Cardiac fibroblast (primary cell): ENCODE data around the gene PSMB7.

ENCODE experiments used
- DNase-seq, 2 donors: peaks; one replicate each; pipeline versions ENCODE4 v3.0.0 to v3.0.0-alpha.2; 2010; ENCODE audit warnings: low read depth in 2 of 2
- H3K4me3 ChIP-seq, 2 donors: replicated peaks in 1 of 2; 1 replicate in 1 of 2; 2 replicates in 1 of 2; pipeline ENCODE4 v1.5.1; 2011; ENCODE audit warnings: low read depth in 2 of 2, low read length in 2 of 2, mild to moderate bottlenecking in 2 of 2, moderate library complexity in 1 of 2
- TF ChIP-seq, protein P1 (sequence below): IDR thresholded peaks from one replicate; pipeline ENCODE4 v1.5.1; 2011; ENCODE audit warnings: low read depth, mild to moderate bottlenecking, low read length, inconsistent platforms

Gene PSMB7

GRCh38 chr9:124328285-124328684, 87.0 kb downstream of the PSMB7 start:
- no peak for DNase-seq
- no peak overlapping the region for H3K4me3 ChIP-seq
- TF ChIP-seq, protein P1, sequence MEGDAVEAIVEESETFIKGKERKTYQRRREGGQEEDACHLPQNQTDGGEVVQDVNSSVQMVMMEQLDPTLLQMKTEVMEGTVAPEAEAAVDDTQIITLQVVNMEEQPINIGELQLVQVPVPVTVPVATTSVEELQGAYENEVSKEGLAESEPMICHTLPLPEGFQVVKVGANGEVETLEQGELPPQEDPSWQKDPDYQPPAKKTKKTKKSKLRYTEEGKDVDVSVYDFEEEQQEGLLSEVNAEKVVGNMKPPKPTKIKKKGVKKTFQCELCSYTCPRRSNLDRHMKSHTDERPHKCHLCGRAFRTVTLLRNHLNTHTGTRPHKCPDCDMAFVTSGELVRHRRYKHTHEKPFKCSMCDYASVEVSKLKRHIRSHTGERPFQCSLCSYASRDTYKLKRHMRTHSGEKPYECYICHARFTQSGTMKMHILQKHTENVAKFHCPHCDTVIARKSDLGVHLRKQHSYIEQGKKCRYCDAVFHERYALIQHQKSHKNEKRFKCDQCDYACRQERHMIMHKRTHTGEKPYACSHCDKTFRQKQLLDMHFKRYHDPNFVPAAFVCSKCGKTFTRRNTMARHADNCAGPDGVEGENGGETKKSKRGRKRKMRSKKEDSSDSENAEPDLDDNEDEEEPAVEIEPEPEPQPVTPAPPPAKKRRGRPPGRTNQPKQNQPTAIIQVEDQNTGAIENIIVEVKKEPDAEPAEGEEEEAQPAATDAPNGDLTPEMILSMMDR: no peak

DNA sequence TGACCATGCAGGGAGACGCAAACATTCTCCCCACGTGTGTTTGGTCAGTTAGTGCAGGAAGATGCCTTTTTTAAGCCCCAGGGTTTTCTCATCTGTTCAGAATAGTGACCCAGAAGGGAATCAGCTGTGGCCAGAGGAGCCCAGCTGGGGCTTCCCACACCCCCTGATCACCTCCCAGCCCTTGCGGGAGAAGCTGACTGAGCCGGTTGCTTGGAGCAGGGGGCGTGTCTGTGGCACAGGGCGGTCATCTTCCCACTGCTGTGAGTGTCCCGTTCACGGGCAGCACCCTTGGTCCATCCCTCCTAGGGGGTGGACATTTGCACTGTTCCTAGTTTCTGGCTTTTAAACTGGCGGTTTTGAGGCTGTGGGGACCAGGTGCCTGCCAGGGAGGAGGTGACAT, 87.8 kb downstream of the PSMB7 start:
- no peak for DNase-seq
- TF ChIP-seq, protein P1: no peak
- no peak overlapping the region for H3K4me3 ChIP-seq

DNA sequence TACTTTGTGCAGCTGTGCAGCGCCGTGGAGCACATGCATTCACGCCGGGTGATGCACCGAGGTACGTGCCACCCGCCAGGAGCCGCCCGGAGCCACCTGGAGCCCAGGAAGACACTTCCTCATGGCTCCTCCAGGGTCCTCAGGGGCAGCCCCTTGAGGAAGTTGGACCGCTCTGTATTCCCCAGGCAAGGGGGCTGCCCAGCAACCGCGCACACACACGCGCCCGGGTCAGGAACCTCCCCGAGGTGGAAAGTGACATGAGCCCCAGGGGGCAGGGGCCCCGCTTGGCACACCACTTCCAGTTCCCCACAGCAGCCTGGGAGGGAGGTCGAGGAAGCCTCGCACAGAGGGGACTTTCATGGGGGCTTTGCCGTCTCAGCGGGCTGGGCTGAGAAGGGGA, 88.9 kb downstream of the PSMB7 start:
- DNase-seq: no peak
- TF ChIP-seq, protein P1: no peak
- no peak overlapping the region for H3K4me3 ChIP-seq

DNA sequence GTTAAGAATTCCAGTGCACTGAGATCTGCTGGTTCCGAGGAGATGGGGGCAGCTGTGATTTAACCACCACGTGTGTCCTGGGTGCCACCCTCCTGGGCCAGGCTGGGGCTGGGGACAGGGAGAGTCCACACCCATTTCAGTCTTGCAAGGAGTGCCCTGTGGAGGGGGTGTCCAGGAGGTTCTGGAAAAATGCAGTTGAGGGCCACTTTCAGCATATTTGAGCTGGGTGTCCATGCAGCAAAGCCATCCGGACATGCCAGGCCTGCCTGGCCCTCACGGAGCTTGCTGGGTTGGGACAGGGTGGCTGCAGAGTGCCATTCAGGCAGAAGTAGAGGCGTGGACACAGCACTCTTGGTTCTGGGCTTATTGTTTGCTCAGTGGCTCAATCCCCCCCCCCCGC, 89.4 kb downstream of the PSMB7 start:
- H3K4me3 ChIP-seq: no peak overlapping the region
- no peak for DNase-seq
- TF ChIP-seq, protein P1: no peak

DNA sequence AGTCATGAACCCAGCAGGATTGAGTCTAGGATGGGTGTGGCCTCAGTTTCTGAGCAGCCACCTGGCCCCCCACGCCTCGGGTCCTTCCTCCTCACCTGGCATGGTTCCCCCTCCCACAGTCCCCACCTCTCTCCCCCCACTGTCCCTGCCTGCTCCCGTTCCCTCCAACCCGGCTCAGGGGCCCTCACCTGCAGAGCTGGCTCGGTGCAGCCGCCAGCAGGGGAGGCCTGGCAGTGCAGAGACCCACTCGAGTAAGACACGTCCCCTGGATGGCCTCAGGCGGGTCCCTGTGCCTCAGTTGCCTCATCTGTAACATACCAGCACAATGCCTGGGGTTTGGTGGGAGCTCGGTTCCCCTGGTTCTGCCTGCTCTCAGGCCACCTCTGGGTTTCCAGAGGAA, 91.3 kb downstream of the PSMB7 start:
- TF ChIP-seq, protein P1: no peak
- no peak overlapping the region for H3K4me3 ChIP-seq
- DNase-seq: no peak

DNA sequence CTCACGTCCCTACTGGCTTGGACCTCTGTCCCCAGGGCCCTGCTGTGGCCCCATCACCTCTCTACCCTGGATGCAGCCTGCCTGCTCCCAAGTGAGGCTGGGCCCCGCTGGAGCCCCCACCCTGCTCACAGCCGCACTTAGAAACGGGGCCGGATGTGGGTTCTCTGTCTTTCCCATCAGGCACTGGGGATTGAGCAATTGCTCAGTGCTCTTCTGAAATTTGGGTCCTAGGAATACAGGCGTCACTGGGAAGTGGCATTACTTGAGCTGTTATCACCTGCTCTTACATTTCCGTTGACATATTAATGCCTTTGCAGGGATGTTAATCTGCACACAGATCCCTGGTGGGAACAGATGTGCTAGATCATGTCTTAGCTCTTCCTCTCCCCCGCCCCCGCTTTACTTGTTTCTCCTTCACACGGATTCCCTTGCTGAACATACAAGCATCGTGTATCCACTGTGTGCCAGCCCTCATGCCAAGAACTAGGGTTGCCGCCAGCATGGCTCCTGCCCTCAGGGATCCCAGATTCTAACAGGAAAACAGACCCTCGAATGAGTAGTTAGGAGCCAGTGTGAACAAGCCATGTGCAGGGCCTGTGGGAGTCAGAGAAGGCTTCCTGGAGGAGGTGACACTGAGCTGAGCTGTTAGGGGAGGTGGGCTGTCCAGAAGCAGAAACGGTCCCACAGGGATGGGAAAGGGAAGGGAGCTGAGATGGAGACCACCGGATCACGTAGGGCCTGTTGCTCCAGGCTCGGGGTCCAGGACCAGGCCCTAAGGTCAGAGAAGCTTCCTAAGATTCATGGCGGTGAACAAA, 92.4 kb downstream of the PSMB7 start:
- TF ChIP-seq, protein P1: no peak
- H3K4me3 ChIP-seq: no peak overlapping the region
- peak; percentile 54 to 62 for DNase-seq

GRCh38 chr9:124321935-124322334, 93.3 kb downstream of the PSMB7 start:
- DNase-seq: no peak
- TF ChIP-seq, protein P1: no peak
- H3K4me3 ChIP-seq: no peak overlapping the region
